Osteoblast (primary cell): ENCODE results near the gene APEH. TPM values are rescaled to one million over a fixed set of nuclear protein-coding genes. Genes with fewer than 3 reads are reported as not detected.

Experiments used
- DNase-seq: peaks from one replicate; pipeline ENCODE4 v3.0.0; 2011; ENCODE audit warnings: low spot score, mixed read lengths; ENCODE audit not compliant: insufficient read length; ENCODE audit errors: missing footprints
- H2AFZ ChIP-seq: 2 replicates; pipeline ENCODE4 v1.6.0; 2011; ENCODE audit warnings: mild to moderate bottlenecking, low read length
- H3K27ac ChIP-seq: 2 replicates; pipeline ENCODE4 v1.5.1; 2011; ENCODE audit warnings: mild to moderate bottlenecking, low read depth, low read length, moderate library complexity
- H3K27me3 ChIP-seq: 2 replicates; pipeline ENCODE4 v1.6.0; 2012; ENCODE audit warnings: mild to moderate bottlenecking, control low read depth, inconsistent platforms, low read length, moderate library complexity; ENCODE audit not compliant: insufficient read depth
- H3K36me3 ChIP-seq: 2 replicates; pipeline ENCODE4 v1.5.1; 2011; ENCODE audit warnings: mild to moderate bottlenecking, low read length, control low read depth, moderate library complexity; ENCODE audit not compliant: insufficient read depth
- H3K4me1 ChIP-seq: 2 replicates; pipeline ENCODE4 v1.5.1; 2011; ENCODE audit warnings: mild to moderate bottlenecking, low read length, control low read depth, moderate library complexity; ENCODE audit not compliant: insufficient read depth
- H3K4me2 ChIP-seq: 2 replicates; pipeline ENCODE4 v1.6.0; 2011; ENCODE audit warnings: mild to moderate bottlenecking, low read length; ENCODE audit not compliant: insufficient read depth
- H3K4me3 ChIP-seq: fragments of 200-600 bp; sonication (generic); 3 replicates; pipeline ENCODE4 v1.5.1; 2012; ENCODE audit warnings: mild to moderate bottlenecking, low read length, inconsistent platforms; ENCODE audit not compliant: insufficient read depth
- H3K79me2 ChIP-seq: 2 replicates; pipeline ENCODE4 v1.6.0; 2012; ENCODE audit warnings: mild to moderate bottlenecking, low read length, control low read depth, inconsistent platforms; ENCODE audit not compliant: insufficient read depth
- H3K9me3 ChIP-seq: 2 replicates; pipeline ENCODE4 v1.5.1; 2011; ENCODE audit warnings: low read depth, low read length, control low read depth
- H4K20me1 ChIP-seq: 2 replicates; pipeline ENCODE4 v1.6.0; 2012; ENCODE audit warnings: mild to moderate bottlenecking, low read length, control low read depth; ENCODE audit not compliant: insufficient read depth
- total RNA-seq: library from RNA; depleted of rRNA; stranded (reverse); fragments of >200 nt; gene quantifications from 2 replicates; pipeline ENCODE4 v1.2.3, GENCODE V29; 2012
- TF ChIP-seq, protein P1 (sequence below): IDR thresholded peaks from 2 replicates; pipeline ENCODE4 v1.5.1; 2011; ENCODE audit warnings: mild to moderate bottlenecking, low read depth, low read length, moderate library complexity; ENCODE audit errors: extremely low read depth

The APEH gene
- total RNA-seq, 1 donor, result 98.8 TPM

DNA sequence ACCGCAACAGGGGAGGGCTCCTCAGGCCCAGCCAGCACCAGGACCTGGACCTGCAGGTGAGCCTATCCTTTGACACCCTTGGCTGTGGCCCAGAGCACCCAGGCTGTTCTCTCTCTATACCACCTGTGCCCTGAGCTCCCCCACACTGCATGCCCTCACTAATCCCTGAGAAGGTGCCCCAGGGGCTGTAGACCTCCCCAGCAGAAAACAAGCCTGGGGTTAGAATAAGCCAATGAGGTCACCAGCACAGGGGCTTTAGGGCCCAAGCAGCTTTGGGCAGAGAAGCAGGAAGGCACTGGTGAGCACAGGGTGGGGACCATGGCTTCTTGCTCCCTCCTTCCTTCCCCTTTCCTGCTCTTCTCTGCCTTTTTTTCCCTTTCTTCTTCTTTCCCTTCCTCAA, 10.3 kb upstream of the APEH start:
- DNase-seq, result no peak
- TF ChIP-seq, protein P1, sequence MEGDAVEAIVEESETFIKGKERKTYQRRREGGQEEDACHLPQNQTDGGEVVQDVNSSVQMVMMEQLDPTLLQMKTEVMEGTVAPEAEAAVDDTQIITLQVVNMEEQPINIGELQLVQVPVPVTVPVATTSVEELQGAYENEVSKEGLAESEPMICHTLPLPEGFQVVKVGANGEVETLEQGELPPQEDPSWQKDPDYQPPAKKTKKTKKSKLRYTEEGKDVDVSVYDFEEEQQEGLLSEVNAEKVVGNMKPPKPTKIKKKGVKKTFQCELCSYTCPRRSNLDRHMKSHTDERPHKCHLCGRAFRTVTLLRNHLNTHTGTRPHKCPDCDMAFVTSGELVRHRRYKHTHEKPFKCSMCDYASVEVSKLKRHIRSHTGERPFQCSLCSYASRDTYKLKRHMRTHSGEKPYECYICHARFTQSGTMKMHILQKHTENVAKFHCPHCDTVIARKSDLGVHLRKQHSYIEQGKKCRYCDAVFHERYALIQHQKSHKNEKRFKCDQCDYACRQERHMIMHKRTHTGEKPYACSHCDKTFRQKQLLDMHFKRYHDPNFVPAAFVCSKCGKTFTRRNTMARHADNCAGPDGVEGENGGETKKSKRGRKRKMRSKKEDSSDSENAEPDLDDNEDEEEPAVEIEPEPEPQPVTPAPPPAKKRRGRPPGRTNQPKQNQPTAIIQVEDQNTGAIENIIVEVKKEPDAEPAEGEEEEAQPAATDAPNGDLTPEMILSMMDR, result no peak
- Histone ChIP-seq H3K9me3 (no peaks in the 10 kb centered on the region), H4K20me1 (no peaks in the 10 kb centered on the region), H3K4me1 (peaks cover 8% of the 10 kb centered on the region), H2AFZ (no peak overlapping the region), H3K27me3 (peaks cover 3% of the 10 kb centered on the region), H3K4me2 (no peak overlapping the region), H3K79me2 (no peaks in the 10 kb centered on the region), H3K27ac (no peak overlapping the region), H3K36me3 (no peaks in the 10 kb centered on the region), H3K4me3 (no peak overlapping the region)

DNA sequence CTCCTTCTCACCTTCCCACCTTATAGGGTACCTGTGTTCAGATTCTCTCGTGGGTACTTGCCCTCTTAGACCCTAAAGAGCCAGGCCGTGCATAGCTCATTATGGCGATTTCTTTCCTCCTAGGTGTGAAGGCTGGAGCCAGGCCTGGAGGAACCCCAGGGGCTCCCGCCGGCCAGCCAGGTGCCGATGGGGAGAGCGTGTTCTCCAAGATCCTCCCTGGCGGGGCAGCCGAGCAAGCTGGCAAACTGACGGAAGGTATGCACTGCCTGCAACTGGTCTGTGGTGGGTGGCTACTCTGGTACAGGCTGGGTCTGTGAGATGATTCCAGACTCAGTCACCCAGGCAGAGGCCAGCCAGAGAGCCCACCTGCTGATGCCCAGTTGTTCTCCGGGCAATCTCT, 9.9 kb upstream of the APEH start:
- Histone ChIP-seq H3K79me2 (no peaks in the 10 kb centered on the region), H3K36me3 (no peaks in the 10 kb centered on the region), H3K4me2 (no peak overlapping the region), H3K4me1 (peaks cover 12% of the 10 kb centered on the region), H3K27ac (no peak overlapping the region), H3K9me3 (no peaks in the 10 kb centered on the region), H4K20me1 (peaks cover 2% of the 10 kb centered on the region), H2AFZ (no peak overlapping the region), H3K27me3 (peaks cover 3% of the 10 kb centered on the region), H3K4me3 (no peak overlapping the region)
- DNase-seq, result no peak
- TF ChIP-seq, protein P1, result no peak

DNA sequence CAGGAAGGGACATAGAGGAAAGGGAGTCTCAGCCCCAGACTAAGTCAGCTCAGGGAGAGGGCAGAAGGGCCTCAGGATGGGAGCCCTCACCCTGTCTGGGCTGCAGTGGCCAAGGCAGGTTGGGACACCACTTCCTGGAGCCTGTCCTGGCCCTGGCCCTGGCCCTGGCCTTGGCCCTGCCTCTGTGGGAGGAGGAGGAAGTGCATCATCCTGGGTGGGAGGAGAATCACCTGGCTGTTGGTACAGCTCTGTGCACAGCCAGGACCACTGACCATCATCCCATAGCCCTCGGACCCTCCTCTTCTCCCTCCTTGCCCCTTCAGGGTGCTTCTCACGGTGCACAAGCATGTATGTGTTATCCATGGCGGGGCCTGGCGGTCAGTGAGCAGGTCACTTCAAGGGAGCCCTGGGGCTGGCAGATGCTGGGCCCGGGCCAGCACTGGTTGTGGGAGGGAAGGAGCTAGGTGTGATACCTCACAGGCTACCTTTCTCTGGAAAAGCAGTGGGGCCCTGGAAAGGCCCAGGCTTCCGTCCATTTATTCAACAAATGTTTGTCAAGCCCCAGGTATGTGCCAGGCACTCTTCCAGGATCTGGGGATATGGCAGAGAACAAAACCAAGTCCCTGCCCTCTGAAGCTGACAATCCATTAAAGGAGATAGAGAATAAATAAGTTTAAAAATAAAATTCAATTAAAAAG, 8.2 kb upstream of the APEH start:
- no peak for DNase-seq
- Histone ChIP-seq H3K79me2 (no peaks in the 10 kb centered on the region), H3K4me2 (no peak overlapping the region), H3K4me3 (no peak overlapping the region), H3K36me3 (no peaks in the 10 kb centered on the region), H3K4me1 (peaks cover 13% of the 10 kb centered on the region), H2AFZ (no peak overlapping the region), H3K27ac (no peak overlapping the region), H4K20me1 (peaks cover 3% of the 10 kb centered on the region), H3K9me3 (no peaks in the 10 kb centered on the region), H3K27me3 (peaks cover 3% of the 10 kb centered on the region)
- TF ChIP-seq, protein P1, result no peak

GRCh38 chr3:49666592-49666991, 7.6 kb upstream of the APEH start:
- DNase-seq, result no peak
- no peak overlapping the region for H3K27ac ChIP-seq
- peaks cover 3% of the 10 kb centered on the region for H3K27me3 ChIP-seq
- peaks cover 13% of the 10 kb centered on the region for H3K4me1 ChIP-seq
- no peak overlapping the region for H3K4me2 ChIP-seq
- H2AFZ ChIP-seq, result no peak overlapping the region
- H3K36me3 ChIP-seq, result no peaks in the 10 kb centered on the region
- no peak overlapping the region for H3K4me3 ChIP-seq
- peaks cover 9% of the 10 kb centered on the region for H4K20me1 ChIP-seq
- TF ChIP-seq, protein P1, result no peak
- no peaks in the 10 kb centered on the region for H3K79me2 ChIP-seq
- H3K9me3 ChIP-seq, result no peaks in the 10 kb centered on the region
